Central memory CD8-positive, alpha-beta T cell (primary cell): ENCODE measurements around the gene SMIM13.
"Not testable (repeated sequence)": the region's sequence is repeated elsewhere in the genome, so short reads cannot be mapped to it uniquely, and the experiment has no call there.

ENCODE experiments used
- ATAC-seq: fragments of 150-1000 bp; cut with Tn5 transposase; replicated peaks from 2 replicates; pipeline ENCODE4 v1.10.0; 2022; ENCODE audit warnings: mild to moderate bottlenecking, moderate FRiP score, moderate number of reproducible peaks; ENCODE audit not compliant: poor library complexity, severe bottlenecking; ENCODE audit errors: extremely low read depth
- DNase-seq, 2 donors: peaks; one replicate each; pipeline ENCODE4 v3.0.0; 2021; ENCODE audit warnings: low spot score in 2 of 2
- H3K27ac Mint-ChIP-seq: one replicate; pipeline ENCODE4 v1.8.0; 2022; ENCODE audit warnings: low read depth, mild to moderate bottlenecking, moderate library complexity, mixed read lengths
- H3K27me3 Mint-ChIP-seq: one replicate; pipeline ENCODE4 v1.8.0; 2022; ENCODE audit warnings: mixed read lengths
- H3K36me3 Mint-ChIP-seq: one replicate; pipeline ENCODE4 v1.8.0; 2022; ENCODE audit warnings: mild to moderate bottlenecking, moderate library complexity, mixed read lengths; ENCODE audit not compliant: insufficient read depth
- H3K4me1 Mint-ChIP-seq: one replicate; pipeline ENCODE4 v1.8.0; 2022; ENCODE audit warnings: mixed read lengths
- H3K4me3 Mint-ChIP-seq: one replicate; pipeline ENCODE4 v1.8.0; 2022; ENCODE audit warnings: mild to moderate bottlenecking, moderate library complexity, mixed read lengths
- H3K9me3 Mint-ChIP-seq: one replicate; pipeline ENCODE4 v1.8.0; 2022; ENCODE audit warnings: mixed read lengths

Gene SMIM13

DNA sequence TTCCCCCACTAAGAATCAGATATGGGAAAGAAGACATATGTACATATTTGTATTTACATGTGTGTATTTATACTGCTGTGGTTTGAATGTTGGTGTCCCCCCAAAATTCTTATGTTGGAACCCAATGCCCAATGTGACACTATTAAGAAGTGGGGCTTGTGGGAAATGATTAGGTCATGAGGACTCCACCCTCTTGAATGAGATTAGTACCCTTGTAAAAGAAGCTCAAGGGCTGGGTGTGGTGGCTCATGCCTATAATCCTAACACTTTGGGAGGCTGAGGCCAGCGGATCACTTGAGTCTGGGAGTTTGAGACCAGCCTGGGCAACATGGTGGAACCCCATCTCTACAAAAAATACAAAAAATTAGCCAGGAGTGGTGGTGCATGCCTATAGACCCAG, 3.9 kb upstream of the SMIM13 start:
- Mint-ChIP-seq H3K4me1 (peaks cover 12% of the 10 kb centered on the region), H3K27ac (no peak overlapping the region), H3K27me3 (peaks cover 9% of the 10 kb centered on the region), H3K36me3 (peaks cover 6% of the 10 kb centered on the region), H3K4me3 (no peak overlapping the region), H3K9me3 (no peaks in the 10 kb centered on the region)
- ATAC-seq (no peak), DNase-seq (no peak)

DNA sequence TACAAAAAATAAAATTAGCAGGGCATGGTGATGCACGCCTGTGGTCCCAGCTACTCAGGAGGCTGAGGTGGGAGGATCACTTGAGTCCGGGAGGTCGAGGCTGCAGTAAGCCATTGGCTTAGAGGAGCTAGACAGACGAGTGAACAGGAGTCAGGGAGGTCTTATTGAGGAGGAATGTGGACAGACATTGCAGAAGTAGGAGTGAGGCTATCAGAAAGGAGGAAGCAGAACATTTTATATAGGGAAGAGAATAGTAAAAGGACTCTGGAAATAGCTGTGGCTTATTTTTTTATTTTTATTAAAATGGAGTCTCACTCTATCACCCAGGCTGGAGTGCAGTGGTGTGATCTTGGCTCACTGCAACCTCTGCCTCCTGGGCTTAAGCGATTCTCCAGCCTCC, 2.5 kb upstream of the SMIM13 start:
- not testable (repeated sequence) for H3K27me3 Mint-ChIP-seq, H3K9me3 Mint-ChIP-seq, H3K4me3 Mint-ChIP-seq, H3K27ac Mint-ChIP-seq, H3K36me3 Mint-ChIP-seq, DNase-seq, ATAC-seq
- peaks cover 24% of the 10 kb centered on the region for H3K4me1 Mint-ChIP-seq

DNA sequence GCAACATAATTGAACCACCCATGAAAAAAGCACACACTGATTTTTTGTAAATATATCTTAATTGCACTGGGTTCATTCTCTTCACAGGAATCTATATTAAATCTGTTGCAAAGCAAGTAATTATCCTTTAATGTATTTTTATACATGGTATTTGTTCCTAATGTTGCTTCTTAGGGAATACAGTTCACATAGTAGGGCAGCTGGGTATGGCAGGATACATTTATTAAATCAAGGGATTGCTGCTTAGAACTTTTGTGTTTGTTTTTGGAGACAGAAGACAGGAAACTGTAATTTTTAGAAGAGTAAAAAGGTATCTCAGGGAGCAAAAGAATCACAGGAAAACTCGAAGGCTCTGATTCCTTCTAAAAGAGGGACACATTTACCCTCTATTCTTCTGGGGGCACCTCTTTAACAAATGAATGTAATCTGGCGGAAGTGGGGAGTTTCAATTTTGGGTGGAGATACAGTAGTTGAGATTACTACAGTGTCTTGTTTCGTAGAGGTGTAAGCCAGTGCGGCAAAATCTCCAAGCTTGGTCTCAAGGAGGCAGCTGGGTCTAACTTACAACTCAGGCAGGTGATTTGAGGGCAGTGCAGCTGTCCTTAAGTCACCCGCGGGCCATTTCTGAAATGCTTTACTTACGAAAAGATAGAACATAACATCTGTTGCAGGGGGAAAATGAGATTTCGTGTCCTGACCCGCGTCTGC, 812 bp upstream of the SMIM13 start:
- Mint-ChIP-seq H3K27me3 (no peaks in the 10 kb centered on the region), H3K27ac (peak overlapping the region; percentile 96), H3K4me1 (peaks cover 34% of the 10 kb centered on the region), H3K9me3 (no peaks in the 10 kb centered on the region), H3K36me3 (peaks cover 6% of the 10 kb centered on the region), H3K4me3 (peak overlapping the region; percentile 96)
- DNase-seq (no peak), ATAC-seq (peak; percentile 27)

DNA sequence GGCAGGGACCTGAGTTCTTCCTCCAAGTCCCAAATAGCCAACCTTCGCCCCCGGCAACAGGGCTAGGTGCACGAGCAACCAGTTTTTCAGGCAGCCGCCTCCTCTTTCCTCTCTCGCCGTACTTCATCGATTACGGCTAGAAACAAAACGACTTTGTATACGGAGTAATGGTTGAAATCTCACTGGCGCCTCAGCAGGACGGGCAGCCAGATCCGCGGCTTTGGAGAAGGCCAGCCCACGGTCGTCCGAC, 333 bp upstream of the SMIM13 start:
- H3K4me1 Mint-ChIP-seq: peaks cover 39% of the 10 kb centered on the region
- DNase-seq: no peak
- peaks cover 6% of the 10 kb centered on the region for H3K36me3 Mint-ChIP-seq
- peak; percentile 16 for ATAC-seq
- peak overlapping the region; percentile 96 for H3K27ac Mint-ChIP-seq
- H3K9me3 Mint-ChIP-seq: no peaks in the 10 kb centered on the region
- peak overlapping the region; percentile 96 for H3K4me3 Mint-ChIP-seq
- H3K27me3 Mint-ChIP-seq: no peaks in the 10 kb centered on the region

DNA sequence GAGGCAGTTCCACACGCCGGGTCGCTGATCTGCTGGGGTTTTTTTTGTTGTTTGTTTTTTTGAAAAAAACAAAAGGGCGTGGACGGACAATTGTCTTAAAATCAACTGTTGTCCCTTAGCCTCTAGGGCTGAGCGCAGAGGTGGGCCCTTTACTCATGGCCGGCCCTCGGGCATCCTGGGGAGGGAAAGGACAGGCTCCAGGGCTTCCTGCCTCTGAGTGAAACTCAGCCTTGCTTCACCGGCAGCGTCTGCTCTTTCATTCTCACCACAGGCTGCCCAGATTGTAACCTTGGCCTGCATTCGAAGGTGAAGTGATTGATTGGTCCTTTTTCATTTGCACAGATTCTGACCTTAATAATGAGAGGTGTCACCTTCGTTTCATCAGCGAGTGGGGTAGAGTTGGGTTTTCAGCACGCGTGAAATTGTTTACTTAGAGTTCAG, 797 bp downstream of the SMIM13 start:
- Mint-ChIP-seq H3K36me3 (peaks cover 6% of the 10 kb centered on the region), H3K27me3 (no peaks in the 10 kb centered on the region), H3K4me1 (peaks cover 47% of the 10 kb centered on the region), H3K27ac (peak overlapping the region; percentile 96), H3K4me3 (peak overlapping the region; percentile 96), H3K9me3 (no peaks in the 10 kb centered on the region)
- peak; percentile 27 to 35 for DNase-seq
- peak; percentile 16 for ATAC-seq

DNA sequence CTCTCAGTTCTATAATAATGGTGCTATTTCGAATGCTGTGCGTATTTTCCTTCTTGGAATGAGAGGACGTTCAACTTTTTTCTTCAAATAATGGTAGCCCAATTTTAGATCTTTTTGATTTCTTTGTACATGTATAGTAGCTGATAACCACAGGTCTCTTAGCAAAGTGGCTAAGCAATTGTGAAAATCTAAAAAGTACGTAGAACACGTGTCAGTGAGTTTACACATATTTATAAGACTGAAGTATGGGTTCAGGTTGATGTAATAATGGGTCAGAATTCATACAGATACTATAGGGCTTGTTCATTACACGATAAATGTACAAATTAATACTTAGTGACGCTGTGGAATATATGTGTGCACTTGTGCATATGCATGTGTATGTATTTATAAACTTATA, 1.3 kb downstream of the SMIM13 start:
- Mint-ChIP-seq H3K27me3 (no peaks in the 10 kb centered on the region), H3K27ac (peak overlapping the region; percentile 96), H3K4me1 (peaks cover 47% of the 10 kb centered on the region), H3K4me3 (peak overlapping the region; percentile 96), H3K36me3 (peaks cover 6% of the 10 kb centered on the region), H3K9me3 (no peaks in the 10 kb centered on the region)
- DNase-seq (no peak), ATAC-seq (no peak)

DNA sequence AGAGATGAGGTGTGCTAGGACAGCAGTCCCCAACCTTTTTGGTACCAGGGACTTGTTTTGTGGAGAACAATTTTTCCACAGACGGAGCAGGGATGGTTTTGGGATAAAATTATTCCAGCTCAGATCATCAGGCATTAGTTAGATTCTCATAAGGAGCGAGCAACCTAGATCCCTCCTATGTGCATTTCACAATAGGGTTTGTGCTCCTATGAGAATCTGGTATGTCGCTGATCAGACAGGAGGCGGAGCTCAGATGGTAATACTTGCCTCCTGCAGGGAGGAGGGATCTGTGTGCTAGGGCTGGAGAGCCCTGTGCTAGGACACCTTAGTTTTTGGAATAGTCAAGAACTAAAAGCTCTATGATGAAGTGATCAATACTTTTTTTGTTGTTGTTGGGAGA, 2.5 kb downstream of the SMIM13 start:
- Mint-ChIP-seq H3K27me3 (no peaks in the 10 kb centered on the region), H3K27ac (no peak overlapping the region), H3K36me3 (peaks cover 6% of the 10 kb centered on the region), H3K4me1 (peaks cover 57% of the 10 kb centered on the region), H3K4me3 (peak overlapping the region; percentile 35), H3K9me3 (no peaks in the 10 kb centered on the region)
- DNase-seq (no peak), ATAC-seq (no peak)

DNA sequence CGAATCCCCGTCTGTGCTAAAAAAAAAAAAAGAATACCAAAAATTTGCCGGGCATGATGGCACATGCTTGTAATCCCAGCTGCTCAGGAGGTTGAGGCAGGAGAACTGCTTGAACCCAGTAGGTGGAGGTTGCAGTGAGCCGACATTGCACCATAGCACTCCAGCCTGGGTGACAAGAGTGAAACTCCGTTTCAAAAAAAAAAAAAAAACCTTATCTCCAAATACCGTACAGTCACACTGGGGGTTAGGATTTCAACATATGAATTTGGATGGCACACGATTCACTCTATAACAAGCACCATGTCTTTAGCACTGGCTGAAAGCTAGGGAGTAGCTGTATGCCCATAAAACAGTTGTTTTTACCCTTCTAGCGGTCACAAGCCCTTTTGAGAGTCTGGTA, 3.8 kb downstream of the SMIM13 start:
- ATAC-seq: no peak
- Mint-ChIP-seq H3K27ac (no peak overlapping the region), H3K4me3 (no peak overlapping the region)

DNA sequence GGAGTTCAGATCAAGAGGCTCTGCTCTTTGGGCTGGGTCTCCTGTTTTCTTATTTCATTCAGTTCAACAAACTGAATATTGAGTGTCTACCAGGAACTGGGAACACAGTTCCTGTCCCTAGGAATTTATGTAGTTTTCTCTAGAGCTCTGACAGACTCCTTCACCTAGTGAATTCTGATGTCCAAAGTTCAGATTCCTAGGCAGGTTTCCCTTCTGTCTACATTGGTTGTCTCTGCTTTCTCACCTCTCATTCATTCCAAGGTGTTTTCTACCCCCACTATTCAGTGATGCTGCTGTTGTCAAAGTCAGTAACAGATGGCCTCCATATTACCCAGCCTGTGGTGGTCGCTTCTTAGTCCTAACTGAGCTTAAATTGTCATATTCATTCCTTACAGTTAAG, 4.4 kb downstream of the SMIM13 start:
- H3K27ac Mint-ChIP-seq: no peak overlapping the region
- H3K4me1 Mint-ChIP-seq: peaks cover 66% of the 10 kb centered on the region
- ATAC-seq (no peak), DNase-seq (no peak)
- no peak overlapping the region for H3K4me3 Mint-ChIP-seq
- H3K27me3 Mint-ChIP-seq: no peaks in the 10 kb centered on the region
- no peaks in the 10 kb centered on the region for H3K9me3 Mint-ChIP-seq
- H3K36me3 Mint-ChIP-seq: peaks cover 6% of the 10 kb centered on the region

More for the DNA sequence above, 3.8 kb downstream of the SMIM13 start:
- Mint-ChIP-seq H3K27me3 (no peaks in the 10 kb centered on the region), H3K4me1 (peaks cover 65% of the 10 kb centered on the region), H3K36me3 (peaks cover 6% of the 10 kb centered on the region), H3K9me3 (no peaks in the 10 kb centered on the region)
- DNase-seq: no peak

DNA sequence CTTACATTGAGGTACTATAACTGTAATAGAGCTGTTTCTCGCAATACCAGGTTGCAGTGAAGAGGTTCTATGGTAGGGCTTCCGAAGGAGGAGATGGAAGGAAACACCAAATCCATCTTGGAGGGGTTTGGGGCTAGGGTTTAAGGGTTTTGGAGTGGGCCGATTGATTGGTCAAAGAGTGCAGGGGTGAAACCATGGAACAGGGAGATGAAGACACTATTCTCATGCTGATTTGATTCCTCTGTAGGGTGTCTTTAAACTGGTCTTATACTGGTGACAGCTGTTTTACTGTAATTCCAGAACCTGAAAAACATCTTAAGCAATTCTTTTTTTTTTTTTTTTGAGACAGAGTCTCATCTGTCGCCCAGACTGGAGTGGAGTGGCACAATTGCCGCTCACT, 7.8 kb downstream of the SMIM13 start:
- Mint-ChIP-seq H3K9me3 (no peaks in the 10 kb centered on the region), H3K4me3 (no peak overlapping the region), H3K27ac (no peak overlapping the region), H3K27me3 (no peaks in the 10 kb centered on the region), H3K36me3 (no peaks in the 10 kb centered on the region), H3K4me1 (peaks cover 66% of the 10 kb centered on the region)
- ATAC-seq (no peak), DNase-seq (no peak)

DNA sequence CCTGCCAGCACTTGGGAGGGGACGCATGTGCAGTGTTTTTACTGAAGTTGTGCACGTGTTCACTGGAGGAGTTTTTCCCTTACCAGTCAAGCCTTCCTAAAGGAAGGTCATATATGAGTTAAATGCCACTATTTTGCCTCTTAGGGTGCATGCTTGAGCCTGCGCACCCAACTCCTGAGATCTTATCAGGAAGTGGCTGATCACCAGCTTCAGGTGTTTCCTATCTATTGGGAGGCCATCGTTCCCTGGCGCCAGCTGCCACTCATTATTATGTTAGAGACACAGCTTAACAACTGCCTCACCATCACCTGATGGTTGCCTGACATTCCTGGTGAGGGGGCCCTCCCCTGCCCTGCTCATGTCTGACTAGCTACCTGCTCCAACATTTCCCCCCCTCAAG, 9.4 kb downstream of the SMIM13 start:
- Mint-ChIP-seq H3K4me1 (peaks cover 72% of the 10 kb centered on the region), H3K27me3 (no peaks in the 10 kb centered on the region), H3K4me3 (no peak overlapping the region), H3K27ac (no peak overlapping the region), H3K36me3 (no peaks in the 10 kb centered on the region), H3K9me3 (no peaks in the 10 kb centered on the region)
- DNase-seq (no peak), ATAC-seq (no peak)

DNA sequence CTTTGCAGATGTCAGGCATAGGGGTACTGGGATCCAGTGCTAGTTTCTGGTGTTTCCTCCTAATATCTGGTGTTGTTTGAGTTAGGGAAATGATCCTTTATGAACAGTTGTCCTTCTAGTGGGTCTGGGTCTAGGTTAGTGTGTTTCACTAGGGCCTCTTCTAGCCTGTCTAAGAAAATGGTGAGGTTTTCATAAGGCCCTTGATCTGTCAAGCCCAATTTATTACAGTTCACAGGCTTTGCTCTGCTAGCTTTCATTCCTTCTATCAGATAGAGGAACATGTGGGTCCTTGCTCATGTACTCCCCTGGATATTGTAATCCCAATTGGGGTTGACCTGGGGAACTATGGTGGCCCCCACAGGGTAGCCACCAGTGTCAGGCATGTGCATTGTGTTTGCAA, 15.1 kb downstream of the SMIM13 start:
- Mint-ChIP-seq H3K4me1 (peaks cover 64% of the 10 kb centered on the region), H3K27me3 (no peaks in the 10 kb centered on the region), H3K27ac (no peak overlapping the region), H3K9me3 (no peaks in the 10 kb centered on the region), H3K36me3 (no peaks in the 10 kb centered on the region), H3K4me3 (no peak overlapping the region)
- DNase-seq: no peak
- no peak for ATAC-seq

DNA sequence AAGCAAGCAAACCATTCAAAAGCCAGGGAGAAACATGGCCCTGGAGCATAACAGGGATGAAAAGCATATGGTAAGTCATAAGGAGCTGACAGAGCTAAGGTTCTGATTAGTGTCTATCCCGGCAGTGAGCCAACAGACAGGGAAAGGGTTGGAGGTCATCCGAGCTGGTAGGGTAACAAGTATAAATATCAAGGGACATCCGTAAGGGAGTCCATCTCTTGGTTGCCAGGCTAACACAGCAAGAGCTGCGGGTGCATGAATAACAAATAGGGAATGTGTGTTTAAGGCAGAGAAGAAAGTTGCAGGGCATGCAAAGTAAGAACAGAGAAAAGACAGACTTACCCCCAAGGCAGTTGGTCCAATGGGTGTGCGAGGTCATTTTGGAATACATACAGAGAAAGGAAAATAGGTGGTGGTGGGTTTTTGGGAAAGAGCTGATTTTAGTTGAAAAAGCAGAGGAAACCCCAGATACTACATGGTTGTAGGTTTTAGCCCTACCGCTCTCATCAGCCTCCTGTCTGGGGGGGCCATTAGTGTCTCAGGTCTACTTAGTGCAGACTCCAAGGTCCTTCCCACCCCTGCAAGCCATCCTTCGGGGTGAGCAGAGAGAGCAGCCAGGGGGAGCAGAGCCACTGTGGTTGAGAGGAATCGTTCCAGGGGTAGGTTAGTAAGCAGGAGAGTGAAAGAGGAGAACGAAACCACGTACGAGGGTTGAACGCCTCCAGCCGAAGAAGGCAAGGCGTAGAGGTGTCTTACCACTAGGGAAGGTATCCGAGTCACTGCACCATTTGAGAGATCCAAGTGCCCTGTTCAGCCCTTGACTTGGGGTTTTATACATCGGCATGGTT, 17.5 kb downstream of the SMIM13 start, which contains the start of gene ERVFRD-1:
Gene ERVFRD-1, minus strand, starts transcription at position 805 of the 848 bp plus-strand sequence. CDS start 6,415 bp downstream, outside the sequence.
- ATAC-seq (peak; percentile 24), DNase-seq (no peak)
- no peaks in the 10 kb centered on the region for H3K36me3 Mint-ChIP-seq
- H3K9me3 Mint-ChIP-seq: no peaks in the 10 kb centered on the region
- peak within 1 kb of the TSS; percentile 23 for H3K4me3 Mint-ChIP-seq
- peaks cover 44% of the 10 kb centered on the region for H3K4me1 Mint-ChIP-seq
- H3K27ac Mint-ChIP-seq: peak within 1 kb of the TSS; percentile 3
- no peaks in the 10 kb centered on the region for H3K27me3 Mint-ChIP-seq
